ENCODE results near the gene SMARCD3.

- no peak for TF ChIP-seq FOXK2 (IDR thresholded peaks at IDR 0.05)
- TF ChIP-seq TARDBP (IDR thresholded peaks at IDR 0.05) = no peak
- TF ChIP-seq BHLHE40 (IDR thresholded peaks at IDR 0.05; ENCODE audit: borderline replicate concordance) = no peak
- TF ChIP-seq ELF4 (IDR thresholded peaks at IDR 0.05) = no peak
- peak; percentile 41 for TF ChIP-seq L3MBTL2 (conservative IDR thresholded peaks at IDR 0.05)
- 0 out of 2 replicates have a peak, but pooled peaks have one; percentile 61 for TF ChIP-seq HDGF (IDR thresholded peaks at IDR 0.05; ENCODE audit: borderline replicate concordance)
- TF ChIP-seq SP1 (IDR thresholded peaks at IDR 0.05) = no peak
- TF ChIP-seq CTBP1 (IDR thresholded peaks at IDR 0.05; ENCODE audit: borderline replicate concordance) = no peak
- no peak for TF ChIP-seq FOXA1 (IDR thresholded peaks at IDR 0.05)
- TF ChIP-seq ARNT (IDR thresholded peaks at IDR 0.05) = no peak
- TF ChIP-seq SUZ12 (IDR thresholded peaks at IDR 0.05) = no peak
- TF ChIP-seq FOXM1 (IDR thresholded peaks at IDR 0.05; ENCODE audit: borderline replicate concordance) = no peak
These were observed 2.8 kb upstream of the SMARCD3 start for GRCh38 chr7:151251328-151251688.

All from HEK293T (cell line).